Ascending aorta (tissue), 2 donors: Measurements from ENCODE around the gene RANBP3. TPM values are rescaled to one million over a fixed set of nuclear protein-coding genes. Genes with fewer than 3 reads are reported as not detected.

Source experiments
- DNase-seq, 2 donors: peaks; one replicate each; pipeline ENCODE4 v3.0.0-alpha.2; 2019; ENCODE audit warnings: low spot score in 2 of 2
- H3K27ac ChIP-seq, 2 donors: fragments of 200-600 bp; sonication (generic); one replicate each; pipeline ENCODE4 v1.5.1; 2016 to 2017; ENCODE audit warnings: mild to moderate bottlenecking in 1 of 2
- H3K27me3 ChIP-seq: fragments of 200-600 bp; sonication (generic); one replicate; pipeline ENCODE4 v1.5.1; 2017
- H3K36me3 ChIP-seq, 2 donors: fragments of 200-600 bp; sonication (generic); one replicate each; pipeline ENCODE4 v1.5.1; 2016
- H3K4me1 ChIP-seq, 2 donors: fragments of 200-600 bp; sonication (generic); one replicate each; pipeline ENCODE4 v1.5.1; 2016 to 2017; ENCODE audit warnings: mild to moderate bottlenecking in 1 of 2
- H3K4me3 ChIP-seq, 2 donors: fragments of 200-600 bp; sonication (generic); one replicate each; pipeline ENCODE4 v1.5.1; 2016 to 2017; ENCODE audit warnings: mild to moderate bottlenecking in 1 of 2
- H3K9me3 ChIP-seq, 2 donors: fragments of 200-600 bp; sonication (generic); one replicate each; pipeline ENCODE4 v1.5.1; 2016
- intact Hi-C: fragments of 100-400 bp; cut with DNase I; formaldehyde crosslinking; loops from one replicate; pipeline ENCODE4 v1.15.1; 2023
- total RNA-seq: library from RNA; depleted of rRNA; stranded (reverse); fragments of >200 nt; gene quantifications from one replicate; pipeline ENCODE4 v1.1.0, GENCODE V29; 2016
- TF ChIP-seq, protein P1 (sequence below), 3 experiments: fragments of 200-600 bp in 2 of 3; fragments of 450-650 bp in 1 of 3; sonication (generic) in 2 of 3; IDR thresholded peaks; one replicate each; pipeline ENCODE4 v1.5.1; 2016 to 2019; ENCODE audit warnings: antibody characterized with exemption in 3 of 3, mild to moderate bottlenecking in 1 of 3, moderate library complexity in 1 of 3

RANBP3 gene
- total RNA-seq, 1 donor from 2014 or later: 48.0 TPM

DNA sequence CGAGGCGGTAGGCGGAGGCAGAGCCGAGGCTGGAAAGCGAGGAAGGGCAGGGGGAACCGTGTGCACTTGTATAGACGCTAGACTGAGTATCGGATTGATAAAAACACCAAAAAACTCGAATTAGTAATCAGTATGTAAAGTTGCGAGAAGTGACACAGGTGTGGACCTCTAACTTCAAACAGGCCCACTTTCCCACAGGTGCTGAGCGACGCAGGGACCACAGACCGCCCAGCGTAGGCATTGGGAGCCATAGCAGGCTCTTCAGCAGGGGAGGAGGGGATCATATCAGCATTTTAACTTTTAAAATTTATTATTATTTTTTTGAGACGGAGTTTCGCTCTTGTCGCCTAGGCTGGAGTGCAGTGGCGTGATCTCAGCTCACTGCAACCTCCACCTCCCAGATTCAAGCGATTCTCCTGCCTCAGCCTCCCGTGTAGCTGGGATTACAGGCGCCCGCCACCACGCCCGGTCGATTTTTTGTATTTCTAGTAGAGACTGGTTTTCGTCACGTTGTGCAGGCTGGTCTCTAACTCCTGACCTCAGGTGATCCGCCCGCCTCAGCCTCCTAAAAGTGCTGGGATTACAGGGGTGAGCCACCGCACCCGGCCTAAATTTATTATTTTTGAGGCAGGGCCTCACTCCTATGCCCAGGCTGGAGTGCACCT lies 72.7 kb downstream of the RANBP3 start:
- intact Hi-C loops: loop anchor here (2.0 to 10.0 kb wide), 4 partner anchors 50 to 840 kb away; partner anchors contain the start of genes KHSRP and RANBP3
- Histone ChIP-seq H3K27me3 (no peaks in the 10 kb centered on the region), H3K4me3 (peak overlapping the region; percentile 79 to 99), H3K36me3 (peaks cover 9 to 11% of the 10 kb centered on the region in 2 donors), H3K9me3 (no peaks in the 10 kb centered on the region), H3K27ac (peak overlapping the region; percentile 63 to 73), H3K4me1 (peaks cover 5 to 25% of the 10 kb centered on the region in 2 donors)
- no peak for DNase-seq
- TF ChIP-seq, protein P1, sequence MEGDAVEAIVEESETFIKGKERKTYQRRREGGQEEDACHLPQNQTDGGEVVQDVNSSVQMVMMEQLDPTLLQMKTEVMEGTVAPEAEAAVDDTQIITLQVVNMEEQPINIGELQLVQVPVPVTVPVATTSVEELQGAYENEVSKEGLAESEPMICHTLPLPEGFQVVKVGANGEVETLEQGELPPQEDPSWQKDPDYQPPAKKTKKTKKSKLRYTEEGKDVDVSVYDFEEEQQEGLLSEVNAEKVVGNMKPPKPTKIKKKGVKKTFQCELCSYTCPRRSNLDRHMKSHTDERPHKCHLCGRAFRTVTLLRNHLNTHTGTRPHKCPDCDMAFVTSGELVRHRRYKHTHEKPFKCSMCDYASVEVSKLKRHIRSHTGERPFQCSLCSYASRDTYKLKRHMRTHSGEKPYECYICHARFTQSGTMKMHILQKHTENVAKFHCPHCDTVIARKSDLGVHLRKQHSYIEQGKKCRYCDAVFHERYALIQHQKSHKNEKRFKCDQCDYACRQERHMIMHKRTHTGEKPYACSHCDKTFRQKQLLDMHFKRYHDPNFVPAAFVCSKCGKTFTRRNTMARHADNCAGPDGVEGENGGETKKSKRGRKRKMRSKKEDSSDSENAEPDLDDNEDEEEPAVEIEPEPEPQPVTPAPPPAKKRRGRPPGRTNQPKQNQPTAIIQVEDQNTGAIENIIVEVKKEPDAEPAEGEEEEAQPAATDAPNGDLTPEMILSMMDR (IDR thresholded peaks at IDR 0.05): no peak

DNA sequence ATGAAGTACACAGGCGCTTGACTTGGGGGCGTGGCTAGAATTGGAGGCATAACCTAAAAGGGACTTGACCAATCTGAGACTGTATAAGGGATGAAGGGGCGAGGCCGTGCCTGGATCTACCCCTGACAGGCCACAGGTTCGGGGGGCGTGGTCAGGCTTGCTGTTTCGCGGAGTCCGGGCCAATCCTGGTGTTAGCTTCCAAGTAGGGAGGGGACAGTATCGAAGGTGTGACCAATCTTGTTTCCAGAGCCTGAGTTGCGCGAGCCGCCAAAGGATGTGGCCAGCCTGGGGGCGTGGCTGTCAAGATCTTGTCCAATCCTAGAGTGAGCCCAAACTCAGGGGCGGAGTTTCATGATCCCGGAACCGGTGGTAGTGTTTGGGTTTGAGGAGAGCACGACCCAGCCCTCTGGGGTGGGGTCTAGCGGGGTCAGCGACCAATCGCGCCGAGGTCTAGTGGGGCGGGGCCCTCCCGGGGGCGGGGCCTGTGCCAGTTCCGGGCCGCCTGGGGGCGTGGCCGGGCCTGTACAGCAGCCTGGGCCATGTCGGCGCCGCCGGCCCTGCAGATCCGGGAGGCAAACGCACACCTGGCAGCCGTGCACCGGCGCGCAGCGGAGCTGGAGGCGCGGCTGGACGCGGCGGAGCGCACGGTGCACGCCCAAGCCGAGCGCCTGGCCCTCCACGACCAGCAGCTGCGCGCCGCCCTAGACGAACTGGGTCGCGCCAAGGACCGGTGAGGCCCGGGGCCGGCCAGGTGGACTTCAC lies 73.4 kb downstream of the RANBP3 start, which contains the start of gene VMAC:
TSS of gene VMAC (plus strand) at position 521 of the 762 bp plus-strand sequence. CDS start at position 540, 19 bp downstream.
- Histone ChIP-seq H3K4me1 (peaks cover 5 to 25% of the 10 kb centered on the region in 2 donors), H3K4me3 (peak within 1 kb of the TSS; percentile 98 to 99), H3K27me3 (no peaks in the 10 kb centered on the region), H3K9me3 (no peaks in the 10 kb centered on the region), H3K36me3 (peaks cover 3 to 11% of the 10 kb centered on the region in 2 donors), H3K27ac (peak within 1 kb of the TSS; percentile 63 to 93)
- intact Hi-C loops: loop anchor here (1.0 to 10.0 kb wide), 7 partner anchors 50 to 840 kb away; partner anchors contain the start of genes ALKBH7, KHSRP, RANBP3 and RFX2
- TF ChIP-seq, protein P1 (IDR thresholded peaks at IDR 0.05): no peak
- peak; percentile 100 for DNase-seq

DNA sequence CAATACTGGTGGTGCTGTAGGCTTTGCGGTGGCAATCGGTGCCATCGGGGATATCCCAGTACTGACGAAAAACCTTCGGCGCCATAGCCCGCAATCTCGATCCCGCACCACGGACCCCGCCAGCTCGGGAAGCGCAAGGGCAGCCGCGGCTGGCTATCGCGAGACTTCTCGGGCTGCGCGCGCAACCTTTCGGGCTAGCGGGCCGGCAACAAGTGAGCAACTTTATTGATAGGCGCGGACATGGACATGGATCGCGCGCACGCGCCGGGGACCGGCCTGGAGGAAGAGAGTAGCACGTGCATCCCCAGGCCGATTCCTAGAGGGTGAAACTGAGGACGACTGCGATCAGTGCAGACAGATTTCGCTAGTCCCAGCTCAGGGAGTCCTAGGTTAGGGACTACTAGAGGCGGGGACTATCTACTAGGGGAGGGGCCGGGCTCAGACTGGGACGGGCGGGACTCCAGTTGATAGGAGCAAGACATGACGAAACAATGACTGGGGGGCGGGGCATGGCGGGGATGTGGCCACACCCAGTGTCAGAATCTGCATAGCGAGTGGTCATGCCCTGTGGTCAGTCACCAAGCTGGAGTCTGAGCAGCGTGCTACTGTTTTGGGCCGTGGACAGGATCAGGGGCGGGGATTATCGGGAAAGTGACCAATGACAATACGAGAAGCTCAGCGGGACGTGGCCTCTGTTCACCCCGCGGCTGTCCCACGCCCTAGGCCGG lies 74.2 kb downstream of the RANBP3 start, which contains the start of gene NDUFA11:
TSS of gene NDUFA11 (minus strand) at position 167 of the 728 bp plus-strand sequence. CDS start at position 85, 82 bp downstream.
- H3K27me3 ChIP-seq: no peaks in the 10 kb centered on the region
- peak within 1 kb of the TSS; percentile 98 to 99 for H3K4me3 ChIP-seq
- intact Hi-C loops: loop anchor here (1.0 to 10.0 kb wide), 9 partner anchors 51 to 841 kb away; partner anchors contain the start of genes ALKBH7, HSD11B1L, KHSRP and MICOS13
- H3K4me1 ChIP-seq: peaks cover 5 to 25% of the 10 kb centered on the region in 2 donors
- H3K36me3 ChIP-seq: peaks cover 0 to 5% of the 10 kb centered on the region in 2 donors
- TF ChIP-seq, protein P1 (IDR thresholded peaks at IDR 0.05): no peak
- no peaks in the 10 kb centered on the region for H3K9me3 ChIP-seq
- H3K27ac ChIP-seq: peak within 1 kb of the TSS; percentile 63 to 93
- peak in 1 of 2 donors; percentile 100 for DNase-seq

DNA sequence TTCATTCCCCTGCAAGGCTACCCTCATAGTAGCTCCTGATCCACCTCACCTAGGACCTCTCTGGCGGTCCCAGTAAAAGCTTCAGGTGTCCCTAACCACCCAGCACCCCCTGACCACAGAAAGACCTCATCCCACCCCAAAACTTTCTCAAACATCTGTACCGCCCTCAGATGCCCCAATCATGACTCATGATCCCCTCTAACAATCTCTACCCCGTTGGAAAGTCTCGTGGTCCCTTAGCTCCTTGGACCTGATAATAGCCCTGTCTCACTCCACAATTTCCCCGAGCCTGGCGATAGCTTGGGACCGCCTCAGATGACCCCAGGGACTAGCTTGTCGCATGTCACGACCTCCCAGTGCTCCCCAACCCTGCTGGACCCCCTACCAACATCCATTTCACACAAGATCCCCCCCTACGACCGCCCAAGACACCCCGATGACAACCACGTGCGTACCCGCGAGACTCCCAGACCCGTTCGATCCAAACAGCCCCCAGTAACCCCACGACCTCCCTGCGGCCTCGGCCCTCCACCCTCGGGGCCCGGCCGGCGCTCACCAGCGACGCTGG lies 74.8 kb downstream of the RANBP3 start:
- Histone ChIP-seq H3K27ac (peak overlapping the region; percentile 63 to 93), H3K4me1 (peaks cover 5 to 25% of the 10 kb centered on the region in 2 donors), H3K4me3 (peak overlapping the region; percentile 98 to 99), H3K27me3 (no peaks in the 10 kb centered on the region), H3K36me3 (peaks cover 0 to 4% of the 10 kb centered on the region in 2 donors), H3K9me3 (no peaks in the 10 kb centered on the region)
- intact Hi-C loops: loop anchor here (1.0 to 10.0 kb wide), 6 partner anchors 99 to 842 kb away; partner anchors contain the start of genes ALKBH7, HSD11B1L, KHSRP and MICOS13
- no peak for DNase-seq
- TF ChIP-seq, protein P1 (IDR thresholded peaks at IDR 0.05): no peak
